Measurements from ENCODE around the gene HNF1A. TPM values are rescaled to one million over a fixed set of nuclear protein-coding genes. Genes with fewer than 3 reads are reported as not detected.

HNF1A gene
- total and polyA plus RNA-seq, 9 of the 15 experiments (the other 6 are each of a cell fraction or from before 2014, with no cell fraction given), result not detected

DNA sequence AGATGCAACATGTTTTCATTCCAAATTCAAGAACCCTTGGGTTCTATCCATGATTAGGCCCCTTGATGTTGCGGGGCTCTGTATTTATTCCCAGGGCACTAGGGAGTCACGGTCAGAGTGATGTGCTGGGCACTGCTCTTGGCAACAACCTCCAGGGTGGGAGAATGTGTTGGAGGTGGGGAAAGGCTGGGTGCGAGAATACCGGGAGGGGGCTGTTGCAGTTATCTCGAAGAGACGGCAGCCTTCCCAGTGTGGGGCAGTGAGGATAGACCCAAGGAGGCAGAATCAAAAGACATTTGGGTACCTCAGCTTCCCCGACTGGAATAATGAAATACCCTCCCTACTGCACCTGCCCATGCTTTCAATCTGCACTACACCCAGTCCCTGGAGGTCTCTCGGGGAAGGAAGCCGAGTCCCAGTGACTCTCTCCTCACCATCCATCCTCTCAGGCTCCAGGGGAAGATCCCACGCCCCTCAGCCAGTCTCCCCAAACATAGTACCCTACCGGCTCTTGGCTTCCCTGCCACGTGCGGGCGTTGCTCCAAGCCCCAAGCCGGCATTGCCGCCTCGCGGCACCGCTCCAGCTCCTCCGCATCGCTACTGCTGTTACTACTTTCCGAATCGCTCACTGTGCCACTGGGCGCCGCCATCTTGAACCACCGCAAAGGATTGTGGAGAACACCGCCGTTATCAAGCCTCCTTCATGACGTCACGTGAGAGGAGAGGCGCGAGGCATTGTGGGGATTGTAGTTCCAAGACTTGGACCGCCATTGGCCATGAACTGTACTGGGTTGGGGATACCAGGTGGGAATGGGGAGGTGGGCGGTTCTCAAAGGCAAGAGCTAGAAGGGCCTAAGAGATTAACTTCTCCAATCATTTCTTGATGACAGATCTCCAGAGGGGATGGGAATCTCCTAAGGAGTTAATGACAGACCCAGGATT is 37.8 kb downstream of the HNF1A start, which contains the start of gene C12orf43 (continued):
- no peak for TF ChIP-seq POLR3G (IDR thresholded peaks at IDR 0.05; ENCODE audit: extremely low read depth, insufficient read length, insufficient replicate concordance)
- no peak for TF ChIP-seq TCF3 (CRISPR knock-in tag; IDR thresholded peaks at IDR 0.05)
- TF ChIP-seq SRSF1 (IDR thresholded peaks at IDR 0.05; ENCODE audit: low read depth, low read length), result no peak
- TF ChIP-seq MCM3 (IDR thresholded peaks at IDR 0.05), result no peak
- TF ChIP-seq ZNF175 (CRISPR knock-in tag; IDR thresholded peaks at IDR 0.05; ENCODE audit: low read depth), result peak; percentile 79; the same call in 1 of the 2 replicates
- TF ChIP-seq, protein P1, sequence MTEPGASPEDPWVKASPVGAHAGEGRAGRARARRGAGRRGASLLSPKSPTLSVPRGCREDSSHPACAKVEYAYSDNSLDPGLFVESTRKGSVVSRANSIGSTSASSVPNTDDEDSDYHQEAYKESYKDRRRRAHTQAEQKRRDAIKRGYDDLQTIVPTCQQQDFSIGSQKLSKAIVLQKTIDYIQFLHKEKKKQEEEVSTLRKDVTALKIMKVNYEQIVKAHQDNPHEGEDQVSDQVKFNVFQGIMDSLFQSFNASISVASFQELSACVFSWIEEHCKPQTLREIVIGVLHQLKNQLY (CRISPR knock-in tag; conservative IDR thresholded peaks at IDR 0.05), result no peak
- no peak for TF ChIP-seq ETV1 (tag; conservative IDR thresholded peaks at IDR 0.05; ENCODE audit: low read depth)
- TF ChIP-seq SREBF1 (IDR thresholded peaks at IDR 0.05; ENCODE audit: borderline replicate concordance, low read depth, low read length), result 0 out of 2 replicates have a peak, but pooled peaks have one; percentile 40
- TF ChIP-seq, protein P2, sequence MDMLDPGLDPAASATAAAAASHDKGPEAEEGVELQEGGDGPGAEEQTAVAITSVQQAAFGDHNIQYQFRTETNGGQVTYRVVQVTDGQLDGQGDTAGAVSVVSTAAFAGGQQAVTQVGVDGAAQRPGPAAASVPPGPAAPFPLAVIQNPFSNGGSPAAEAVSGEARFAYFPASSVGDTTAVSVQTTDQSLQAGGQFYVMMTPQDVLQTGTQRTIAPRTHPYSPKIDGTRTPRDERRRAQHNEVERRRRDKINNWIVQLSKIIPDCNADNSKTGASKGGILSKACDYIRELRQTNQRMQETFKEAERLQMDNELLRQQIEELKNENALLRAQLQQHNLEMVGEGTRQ (CRISPR knock-in tag; IDR thresholded peaks at IDR 0.05), result peak; percentile 90
- peak; percentile 41; the same call in 1 of the 2 replicates for TF ChIP-seq CTBP1 (IDR thresholded peaks at IDR 0.05; ENCODE audit: borderline replicate concordance)
- TF ChIP-seq GTF2E2 (tag; IDR thresholded peaks at IDR 0.05), result no peak
- TF ChIP-seq ZNF384 (IDR thresholded peaks at IDR 0.05; ENCODE audit: low read depth, low read length), result no peak
- no peak for TF ChIP-seq SNRNP70 (optimal IDR thresholded peaks at IDR 0.05; ENCODE audit: low read depth, low read length)
- peak in 1 of 2 experiments; percentile 98; a peak in 2 of 4 replicates for TF ChIP-seq HDAC1 (IDR thresholded peaks at IDR 0.05)
- no peak for TF ChIP-seq EWSR1 (IDR thresholded peaks at IDR 0.05; ENCODE audit: borderline replicate concordance, low read depth, partially characterized antibody)
- TF ChIP-seq, protein P3, sequence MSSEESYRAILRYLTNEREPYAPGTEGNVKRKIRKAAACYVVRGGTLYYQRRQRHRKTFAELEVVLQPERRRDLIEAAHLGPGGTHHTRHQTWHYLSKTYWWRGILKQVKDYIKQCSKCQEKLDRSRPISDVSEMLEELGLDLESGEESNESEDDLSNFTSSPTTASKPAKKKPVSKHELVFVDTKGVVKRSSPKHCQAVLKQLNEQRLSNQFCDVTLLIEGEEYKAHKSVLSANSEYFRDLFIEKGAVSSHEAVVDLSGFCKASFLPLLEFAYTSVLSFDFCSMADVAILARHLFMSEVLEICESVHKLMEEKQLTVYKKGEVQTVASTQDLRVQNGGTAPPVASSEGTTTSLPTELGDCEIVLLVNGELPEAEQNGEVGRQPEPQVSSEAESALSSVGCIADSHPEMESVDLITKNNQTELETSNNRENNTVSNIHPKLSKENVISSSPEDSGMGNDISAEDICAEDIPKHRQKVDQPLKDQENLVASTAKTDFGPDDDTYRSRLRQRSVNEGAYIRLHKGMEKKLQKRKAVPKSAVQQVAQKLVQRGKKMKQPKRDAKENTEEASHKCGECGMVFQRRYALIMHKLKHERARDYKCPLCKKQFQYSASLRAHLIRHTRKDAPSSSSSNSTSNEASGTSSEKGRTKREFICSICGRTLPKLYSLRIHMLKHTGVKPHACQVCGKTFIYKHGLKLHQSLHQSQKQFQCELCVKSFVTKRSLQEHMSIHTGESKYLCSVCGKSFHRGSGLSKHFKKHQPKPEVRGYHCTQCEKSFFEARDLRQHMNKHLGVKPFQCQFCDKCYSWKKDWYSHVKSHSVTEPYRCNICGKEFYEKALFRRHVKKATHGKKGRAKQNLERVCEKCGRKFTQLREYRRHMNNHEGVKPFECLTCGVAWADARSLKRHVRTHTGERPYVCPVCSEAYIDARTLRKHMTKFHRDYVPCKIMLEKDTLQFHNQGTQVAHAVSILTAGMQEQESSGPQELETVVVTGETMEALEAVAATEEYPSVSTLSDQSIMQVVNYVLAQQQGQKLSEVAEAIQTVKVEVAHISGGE (CRISPR knock-in tag; IDR thresholded peaks at IDR 0.05), result peak in 1 of 3 experiments; percentile 69; a peak in 2 of 6 replicates
- peak in 1 of 2 experiments; percentile 45; a peak in 1 of 4 replicates for TF ChIP-seq RCOR1 (IDR thresholded peaks at IDR 0.05; ENCODE audit: borderline replicate concordance in 1 of 2, low read depth in 2 of 2, low read length in 2 of 2)
- TF ChIP-seq JUND (IDR thresholded peaks at IDR 0.05; ENCODE audit: borderline replicate concordance, low read depth, low read length), result peak; percentile 89
- peak; percentile 79; the same call in 1 of the 3 replicates for TF ChIP-seq JUND (tag; IDR thresholded peaks at IDR 0.05; ENCODE audit: borderline replicate concordance, low read depth, low read length)
- TF ChIP-seq ZBED1 (IDR thresholded peaks at IDR 0.05), result no peak

Measured in K562 (cell line).